ENCODE data around the gene SAPCD2.
A peak's percentile ranks its signal among the peaks of the same experiment; 100 is the strongest.

Gene SAPCD2

DNA sequence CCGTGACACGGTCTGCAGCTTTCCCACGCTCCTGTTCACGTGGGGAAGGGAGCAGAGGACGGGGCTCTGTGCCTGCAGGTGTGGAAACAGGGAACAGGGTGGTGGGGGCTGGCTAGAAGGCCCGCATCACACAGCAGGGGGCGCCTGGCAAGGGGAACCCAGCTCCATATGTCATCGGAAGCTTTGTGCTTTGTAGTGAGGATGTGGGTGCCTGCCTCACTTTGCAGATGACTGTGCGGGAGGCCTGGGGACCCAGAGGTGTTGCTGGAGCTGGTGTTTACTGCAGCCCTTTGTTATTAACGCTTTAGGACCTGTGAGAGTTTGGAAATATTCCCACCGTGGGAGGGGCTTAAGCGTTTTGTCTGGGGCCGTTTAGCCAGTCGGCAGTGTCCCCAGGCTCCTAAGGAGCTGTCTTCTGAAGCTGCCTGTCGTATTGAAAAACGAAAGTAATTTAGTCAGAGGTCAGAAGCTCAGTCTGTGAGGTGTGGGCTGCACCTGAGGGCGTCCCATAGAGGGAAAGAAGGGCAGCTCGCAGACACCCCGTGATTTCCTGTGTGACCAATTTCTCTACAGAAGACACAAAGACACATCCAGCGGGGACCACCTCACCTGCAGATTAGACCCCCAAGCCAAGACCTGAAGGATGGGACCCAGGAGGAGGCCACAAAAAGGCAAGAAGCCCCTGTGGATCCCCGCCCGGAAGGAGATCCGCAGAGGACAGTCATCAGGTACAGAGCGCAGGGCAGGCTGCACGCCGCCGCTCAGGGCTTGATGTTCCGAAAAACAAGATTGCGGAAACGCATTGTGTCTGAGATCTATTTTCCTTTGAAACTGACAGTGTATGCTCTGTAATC, 25.5 kb upstream of the SAPCD2 start:
- TF ChIP-seq, protein P1, sequence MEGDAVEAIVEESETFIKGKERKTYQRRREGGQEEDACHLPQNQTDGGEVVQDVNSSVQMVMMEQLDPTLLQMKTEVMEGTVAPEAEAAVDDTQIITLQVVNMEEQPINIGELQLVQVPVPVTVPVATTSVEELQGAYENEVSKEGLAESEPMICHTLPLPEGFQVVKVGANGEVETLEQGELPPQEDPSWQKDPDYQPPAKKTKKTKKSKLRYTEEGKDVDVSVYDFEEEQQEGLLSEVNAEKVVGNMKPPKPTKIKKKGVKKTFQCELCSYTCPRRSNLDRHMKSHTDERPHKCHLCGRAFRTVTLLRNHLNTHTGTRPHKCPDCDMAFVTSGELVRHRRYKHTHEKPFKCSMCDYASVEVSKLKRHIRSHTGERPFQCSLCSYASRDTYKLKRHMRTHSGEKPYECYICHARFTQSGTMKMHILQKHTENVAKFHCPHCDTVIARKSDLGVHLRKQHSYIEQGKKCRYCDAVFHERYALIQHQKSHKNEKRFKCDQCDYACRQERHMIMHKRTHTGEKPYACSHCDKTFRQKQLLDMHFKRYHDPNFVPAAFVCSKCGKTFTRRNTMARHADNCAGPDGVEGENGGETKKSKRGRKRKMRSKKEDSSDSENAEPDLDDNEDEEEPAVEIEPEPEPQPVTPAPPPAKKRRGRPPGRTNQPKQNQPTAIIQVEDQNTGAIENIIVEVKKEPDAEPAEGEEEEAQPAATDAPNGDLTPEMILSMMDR (IDR thresholded peaks at IDR 0.05; ENCODE audit: borderline replicate concordance, insufficient read depth, low read depth, low read length) = peak; percentile 81
- peak overlapping the region; percentile 23 for H3K4me3 ChIP-seq (ENCODE audit: low read depth, low read length)

DNA sequence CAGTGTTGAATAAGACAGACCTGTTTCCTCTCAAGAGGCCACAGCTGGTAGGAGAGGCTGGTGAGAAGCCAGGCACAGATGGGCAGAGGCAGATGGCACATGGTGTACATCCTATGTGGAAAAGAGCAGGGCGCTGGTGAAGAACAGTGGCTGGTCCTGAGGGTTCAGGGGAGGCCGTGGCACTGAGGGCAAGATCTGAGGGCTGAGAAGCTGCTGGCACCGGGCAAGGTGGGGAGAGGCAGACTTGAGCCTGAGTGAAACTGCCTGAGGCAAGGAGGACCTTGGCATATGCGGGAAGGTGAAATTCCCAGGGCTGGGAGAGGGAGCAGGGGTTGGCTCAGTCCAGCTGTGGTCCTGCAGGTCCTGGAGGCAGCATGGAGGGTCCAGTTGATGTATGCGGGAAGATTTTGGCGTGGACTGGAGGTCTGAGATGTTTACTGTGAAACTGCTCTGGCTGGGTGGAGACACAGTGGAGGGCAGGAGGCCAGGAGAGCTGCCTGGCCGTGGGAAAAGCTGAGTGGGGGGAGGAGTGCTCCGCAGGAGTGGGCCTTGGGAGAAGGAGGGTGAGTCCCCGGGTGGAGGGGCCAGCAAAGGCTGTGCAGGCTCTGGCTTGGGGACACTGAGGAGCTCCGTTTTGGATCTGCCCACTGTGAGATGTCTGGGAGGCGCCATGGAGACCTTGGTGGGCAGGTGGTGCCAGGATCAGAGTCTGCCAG, 19.0 kb upstream of the SAPCD2 start:
- TF ChIP-seq, protein P1 (IDR thresholded peaks at IDR 0.05; ENCODE audit: borderline replicate concordance, insufficient read depth, low read depth, low read length) = no peak
- H3K4me3 ChIP-seq (ENCODE audit: low read depth, low read length) = no peak overlapping the region

DNA sequence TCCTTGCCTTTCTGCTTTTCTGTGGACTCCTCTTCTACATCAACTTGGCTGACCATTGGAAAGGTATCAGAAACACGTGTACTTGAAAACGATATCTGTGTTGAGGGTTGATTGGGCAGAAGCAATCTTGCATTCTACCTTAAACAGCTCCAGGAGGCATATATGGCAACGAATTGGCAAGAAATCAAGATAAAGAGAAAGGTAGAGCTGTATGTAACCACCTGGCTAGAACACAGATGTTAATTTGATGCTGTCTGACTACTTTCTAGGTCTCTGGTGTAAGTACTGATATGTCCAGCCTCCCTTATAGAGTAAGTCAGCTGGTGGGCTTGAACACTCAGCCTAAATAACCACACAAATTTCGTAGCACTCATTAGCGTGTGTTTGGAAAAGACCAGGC, 17.8 kb upstream of the SAPCD2 start:
- TF ChIP-seq, protein P1 (IDR thresholded peaks at IDR 0.05; ENCODE audit: borderline replicate concordance, insufficient read depth, low read depth, low read length) = no peak
- H3K4me3 ChIP-seq (ENCODE audit: low read depth, low read length) = no peak overlapping the region

DNA sequence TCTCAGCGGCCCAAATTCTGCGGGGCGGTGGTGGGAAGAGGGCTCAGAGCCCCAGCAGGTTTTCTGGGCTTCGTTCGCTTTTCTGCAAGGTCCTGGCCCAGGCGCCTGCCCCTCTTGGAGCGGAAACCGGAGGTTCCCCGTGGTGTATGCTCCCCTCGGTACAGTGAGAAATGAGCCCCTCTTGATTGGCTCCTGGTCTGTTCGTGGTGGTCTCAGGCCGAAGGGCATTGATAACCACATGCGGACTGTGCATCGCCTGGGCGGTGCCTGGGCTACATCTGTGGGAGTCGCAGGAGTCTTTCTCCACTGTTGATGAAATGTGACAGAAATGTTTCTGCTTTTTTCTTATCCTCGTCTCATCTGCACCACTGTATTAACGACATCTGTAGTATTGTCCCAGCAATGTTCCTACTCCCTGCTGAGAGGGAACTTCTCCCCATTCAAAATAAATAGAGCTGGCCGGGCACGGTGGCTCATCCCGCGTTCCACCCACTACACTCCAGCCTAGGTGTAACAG, 17.1 kb upstream of the SAPCD2 start:
- TF ChIP-seq, protein P1 (IDR thresholded peaks at IDR 0.05; ENCODE audit: borderline replicate concordance, insufficient read depth, low read depth, low read length) = no peak
- H3K4me3 ChIP-seq (ENCODE audit: low read depth, low read length) = peak overlapping the region; percentile 89

DNA sequence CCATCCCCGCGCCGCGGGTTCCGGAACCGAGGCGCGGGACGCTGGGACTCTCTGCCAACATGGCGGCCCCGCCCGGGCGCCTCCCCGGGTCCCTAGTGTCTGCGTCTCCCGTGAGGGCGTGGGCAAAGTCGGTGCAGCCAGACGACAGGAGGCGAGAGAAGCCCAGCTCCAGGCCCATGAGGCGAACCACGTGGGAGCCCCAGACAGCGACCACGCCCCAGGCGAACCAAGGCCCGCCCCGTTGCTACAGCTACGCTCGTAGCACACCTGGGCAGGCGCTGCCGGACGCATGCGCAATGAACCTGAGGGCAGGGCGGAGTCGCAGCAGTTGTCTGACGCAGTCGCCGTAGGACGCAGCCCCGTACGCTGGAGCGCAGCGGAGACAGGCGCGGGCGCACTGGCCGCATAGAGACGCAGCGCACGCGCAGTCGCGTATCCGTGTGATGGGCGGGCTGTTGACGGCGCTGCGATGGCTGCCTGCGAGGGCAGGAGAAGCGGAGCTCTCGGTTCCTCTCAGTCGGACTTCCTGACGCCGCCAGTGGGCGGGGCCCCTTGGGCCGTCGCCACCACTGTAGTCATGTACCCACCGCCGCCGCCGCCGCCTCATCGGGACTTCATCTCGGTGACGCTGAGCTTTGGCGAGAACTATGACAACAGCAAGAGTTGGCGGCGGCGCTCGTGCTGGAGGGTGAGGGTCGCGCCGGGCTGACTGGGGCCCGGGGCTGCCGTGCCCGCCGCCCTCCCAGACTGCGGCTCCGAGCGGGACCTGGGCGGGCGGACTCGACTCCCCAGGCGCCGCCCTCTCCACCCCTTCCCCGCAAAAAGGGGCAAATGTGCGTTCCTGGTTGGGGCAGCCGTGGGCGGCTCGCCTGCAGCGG, 16.4 kb upstream of the SAPCD2 start, which contains the start of gene MAN1B1:
Gene MAN1B1 (plus strand): TSS at position 455 of the 878 bp plus-strand sequence. CDS start 15 bp downstream, at position 470.
- TF ChIP-seq, protein P1 (IDR thresholded peaks at IDR 0.05; ENCODE audit: borderline replicate concordance, insufficient read depth, low read depth, low read length) = no peak

DNA sequence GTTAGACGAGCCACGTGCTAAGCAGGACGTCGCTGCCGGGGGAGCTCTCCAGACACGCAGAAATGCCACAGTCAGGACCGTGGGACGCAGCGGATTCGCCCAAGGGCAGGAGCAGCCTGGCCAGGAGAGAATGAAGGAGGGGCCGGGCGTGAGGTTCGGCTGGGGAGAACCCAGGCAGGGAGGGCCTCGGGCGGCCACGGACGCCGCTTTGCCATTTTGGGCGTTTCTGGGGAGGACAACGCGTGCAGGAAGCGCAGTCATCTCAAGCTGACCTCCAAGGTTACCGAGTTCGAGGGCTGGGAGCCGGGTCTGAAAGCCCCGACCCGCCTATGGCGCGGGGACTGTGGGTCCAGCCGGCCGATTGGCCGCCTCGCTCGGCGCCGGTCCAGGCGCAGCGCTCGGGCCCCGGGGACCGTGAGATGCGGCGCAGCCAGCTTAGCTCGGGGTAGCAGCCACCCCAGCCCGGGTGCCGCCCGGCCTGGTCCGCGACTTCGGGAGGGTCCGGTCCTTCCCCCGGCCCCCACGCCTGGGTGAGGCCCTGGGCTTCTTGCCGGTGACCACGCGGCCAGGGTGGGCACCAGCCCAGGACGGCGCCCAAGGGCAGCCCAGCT, 15.7 kb upstream of the SAPCD2 start:
- H3K4me3 ChIP-seq (ENCODE audit: low read depth, low read length) = peak overlapping the region; percentile 83
- TF ChIP-seq, protein P1 (IDR thresholded peaks at IDR 0.05; ENCODE audit: borderline replicate concordance, insufficient read depth, low read depth, low read length) = no peak

More for the DNA sequence above, 16.4 kb upstream of the SAPCD2 start, which contains the start of gene MAN1B1:
- H3K4me3 ChIP-seq (ENCODE audit: low read depth, low read length) = peak within 1 kb of the TSS; percentile 89

Measured in GM12875 (cell line).